OCI-M1 (cell line): Measurements from ENCODE around the gene ERC2.
"Not testable (repeated sequence)": the region's sequence is repeated elsewhere in the genome, so short reads cannot be mapped to it uniquely, and the experiment has no call there.

Experiments used
- DNase-seq: peaks from one replicate; lab custom pipeline; 2025; lab: John Stamatoyannopoulos, UW

The ERC2 gene

DNA sequence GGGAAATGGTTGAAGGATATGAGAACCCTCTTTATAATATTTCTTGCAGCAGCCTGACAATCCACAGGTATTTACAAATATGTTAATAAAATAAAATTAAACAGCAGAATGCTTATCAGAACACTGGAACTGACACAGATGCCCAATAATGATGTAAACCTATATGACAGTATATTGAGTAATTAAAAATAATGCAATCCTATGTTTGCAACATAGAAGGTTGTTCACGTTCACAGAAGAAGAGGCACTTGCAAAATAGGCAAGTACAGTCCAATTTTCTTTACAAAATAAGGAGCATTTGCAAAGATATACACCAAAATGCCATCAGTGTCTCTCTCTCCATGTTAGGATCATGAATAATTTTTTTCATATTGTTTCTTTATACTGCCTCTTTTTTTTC, 584.2 kb downstream of the ERC2 start:
- no peak for DNase-seq

DNA sequence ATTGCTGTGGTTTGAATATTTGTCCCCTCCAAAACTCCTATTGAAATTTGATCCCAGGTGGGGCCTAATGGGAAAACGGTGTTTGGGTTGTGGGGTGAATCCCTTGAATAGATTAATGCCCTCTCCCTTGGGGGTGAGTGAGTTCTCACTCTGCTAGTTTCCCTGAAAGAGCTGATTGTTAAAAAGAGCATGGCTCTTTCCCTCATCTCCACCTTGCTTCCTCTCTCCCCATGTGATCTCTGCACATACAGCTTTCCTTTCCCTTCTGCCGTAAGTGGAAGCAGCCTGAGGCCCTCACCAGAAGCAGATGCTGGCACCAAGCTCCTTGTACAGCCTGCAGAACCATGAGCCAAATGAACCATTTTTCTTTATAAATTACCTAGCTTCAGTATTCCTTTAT, 586.3 kb downstream of the ERC2 start:
- no peak for DNase-seq

DNA sequence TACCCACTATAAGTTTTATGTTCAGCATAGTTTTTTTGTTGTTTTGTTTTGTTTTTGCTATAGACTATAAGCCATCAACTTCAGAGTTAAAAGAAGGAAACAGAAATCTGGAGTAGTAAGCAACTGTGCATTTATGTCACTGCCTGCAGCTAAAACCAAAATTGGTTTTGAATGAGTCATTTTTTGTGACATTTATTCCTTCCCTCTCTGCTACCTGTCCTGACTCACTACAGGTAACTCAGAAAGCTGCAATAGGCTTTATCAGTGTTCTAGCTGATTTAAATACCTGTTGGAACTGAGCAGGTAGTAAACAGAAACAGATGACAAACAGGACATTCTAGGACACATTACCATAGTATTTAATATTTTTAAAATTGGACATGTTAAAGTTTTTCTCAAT, 587.9 kb downstream of the ERC2 start:
- no peak for DNase-seq

DNA sequence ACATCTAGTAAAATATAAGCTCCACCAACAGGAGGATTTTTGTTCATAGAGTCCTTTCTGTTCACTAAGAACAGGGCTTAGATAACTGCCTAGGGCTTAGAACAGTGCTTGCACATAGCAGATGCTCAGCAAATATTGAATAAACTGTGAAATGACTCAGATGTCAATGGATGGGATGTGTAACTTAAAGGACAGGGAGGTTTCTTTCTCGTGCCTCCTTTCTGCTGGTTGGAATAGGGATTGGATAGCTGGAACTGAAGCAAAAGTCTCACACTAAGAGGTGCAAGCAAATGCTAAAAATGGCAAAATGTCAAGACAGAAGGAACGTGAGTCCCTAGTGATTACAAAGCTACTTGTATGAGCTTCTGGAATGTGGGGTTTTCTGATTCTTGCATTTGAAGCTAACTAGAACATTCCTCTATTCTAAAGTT, 588.4 kb downstream of the ERC2 start:
- no peak for DNase-seq

DNA sequence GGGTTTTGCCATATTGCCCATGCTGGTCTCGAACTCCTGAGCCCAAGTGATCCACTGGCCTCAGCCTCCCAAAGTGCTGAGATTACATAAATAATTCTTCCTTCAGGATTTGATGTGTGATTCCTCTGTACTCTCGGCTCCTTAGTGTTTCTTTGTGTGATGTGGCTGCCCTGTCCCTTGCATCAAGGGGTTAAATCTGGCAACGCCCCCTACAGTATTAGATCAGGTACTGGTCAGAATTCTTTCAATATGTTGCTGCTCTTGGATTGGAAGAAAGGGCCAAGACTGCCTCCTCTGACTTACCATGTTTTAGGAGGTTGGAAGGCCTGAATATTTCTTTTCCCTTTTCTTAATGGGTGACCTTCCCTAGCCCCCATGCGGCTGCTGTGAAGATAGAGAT, 590.6 kb downstream of the ERC2 start:
- DNase-seq = no peak

DNA sequence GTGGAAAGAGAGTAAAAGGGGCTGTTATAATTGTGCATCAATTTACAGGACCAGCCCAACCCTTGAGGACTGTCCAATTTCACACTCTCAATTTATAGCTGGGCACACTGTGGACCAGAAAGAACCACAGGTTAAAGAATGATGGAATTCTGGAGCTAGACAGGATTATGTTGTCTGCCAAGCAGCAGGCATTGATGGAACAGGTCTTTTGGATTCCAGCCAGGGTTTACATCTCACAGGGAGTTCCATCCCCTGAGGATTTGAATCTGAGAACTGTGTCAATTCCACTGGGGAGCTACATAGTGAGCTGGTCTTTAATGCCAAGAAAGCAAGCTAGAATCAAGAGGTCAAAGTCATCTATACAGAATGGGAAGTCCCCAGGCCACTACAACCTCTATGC, 591.7 kb downstream of the ERC2 start:
- no peak for DNase-seq

DNA sequence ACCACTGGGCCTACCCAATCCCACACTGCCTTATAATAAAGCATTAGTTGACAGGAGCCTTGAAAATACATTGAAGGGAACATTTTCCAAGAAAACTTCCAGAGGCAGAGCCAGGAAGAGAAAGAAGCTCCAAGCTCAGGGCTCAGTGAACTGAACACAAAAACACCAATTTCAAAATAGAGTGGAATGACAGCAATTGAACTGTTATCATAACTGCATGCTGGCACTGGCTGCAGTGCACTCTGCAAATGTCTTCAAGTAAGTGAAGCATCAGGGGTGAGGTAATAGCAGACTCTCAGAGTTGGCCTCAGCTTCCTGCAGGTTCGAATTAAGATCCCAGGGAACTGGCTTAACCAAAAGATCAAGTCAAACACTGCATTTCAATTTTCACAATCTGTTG, 593.2 kb downstream of the ERC2 start:
- DNase-seq = no peak

DNA sequence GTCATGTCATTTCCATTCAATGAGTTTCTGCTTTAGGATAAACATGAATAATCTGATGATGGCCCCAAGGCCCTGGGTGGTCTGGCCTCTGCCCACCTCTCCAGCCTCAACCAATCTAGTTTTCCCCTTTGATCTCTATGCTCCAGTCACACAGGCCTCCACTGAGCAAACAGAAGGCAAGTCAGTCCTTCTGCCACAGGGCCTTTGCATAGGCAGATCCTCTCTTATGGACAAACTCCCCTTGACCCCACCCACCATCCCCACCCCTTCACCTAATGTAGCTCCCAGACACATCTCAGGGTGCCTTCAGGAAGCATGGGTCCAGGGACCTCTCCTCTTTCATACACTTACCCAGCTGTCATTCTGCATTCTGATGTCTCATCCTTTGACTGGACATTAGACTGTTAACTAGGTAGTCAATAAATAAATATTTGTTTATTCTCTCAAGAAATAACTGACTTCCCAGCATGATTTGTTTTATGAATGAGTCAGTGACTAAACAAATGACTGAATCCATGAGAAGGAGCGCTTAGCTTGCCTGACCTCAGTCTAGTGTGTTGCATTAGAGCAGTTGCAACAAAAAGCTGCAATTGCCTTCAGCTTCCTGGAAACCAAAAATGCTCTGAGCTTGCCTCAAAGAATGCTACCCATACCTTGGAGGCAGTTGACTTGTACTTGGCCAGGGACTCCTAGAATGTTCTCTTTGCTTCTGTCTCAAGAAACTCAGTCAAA, 594.6 kb downstream of the ERC2 start:
- DNase-seq = no peak

DNA sequence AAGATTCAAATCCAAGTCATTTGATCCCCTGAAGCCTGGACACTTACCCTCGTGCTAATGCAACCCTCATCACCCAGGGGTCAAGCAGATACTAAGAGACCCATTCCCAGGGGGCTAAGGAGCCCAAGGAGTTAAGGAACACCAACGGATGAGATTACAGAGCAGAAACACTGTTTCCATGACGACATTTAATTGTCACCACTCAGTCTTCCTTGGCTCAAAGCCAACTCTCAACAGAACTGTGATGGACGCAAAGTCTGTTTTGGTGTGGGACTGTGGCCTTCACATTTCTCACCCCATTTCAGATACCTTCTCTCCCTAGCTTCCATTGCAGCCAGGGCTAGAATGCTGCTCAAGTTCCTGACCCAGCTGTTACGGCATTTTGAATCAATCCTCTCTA, 597.7 kb downstream of the ERC2 start:
- DNase-seq = no peak

DNA sequence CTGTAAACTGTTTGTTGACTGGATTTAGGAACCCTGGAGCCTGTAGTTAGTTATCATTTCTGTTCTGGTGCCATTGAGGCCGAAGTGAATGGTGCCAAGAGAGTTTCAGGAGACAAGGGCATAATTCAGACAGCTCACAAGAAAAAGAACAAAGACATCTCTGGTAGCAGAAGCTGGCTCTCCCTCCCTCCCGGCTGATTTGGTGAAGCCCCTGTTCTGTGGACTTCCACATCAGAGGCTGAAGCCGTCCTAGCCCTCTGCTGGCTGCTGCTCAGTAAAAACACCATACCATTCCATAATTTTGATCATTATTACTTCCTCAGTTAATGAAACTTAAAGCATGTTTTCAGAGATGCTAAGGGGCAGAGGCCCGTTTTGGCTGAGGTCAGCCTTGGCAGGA, 599.9 kb downstream of the ERC2 start:
- DNase-seq = no peak

DNA sequence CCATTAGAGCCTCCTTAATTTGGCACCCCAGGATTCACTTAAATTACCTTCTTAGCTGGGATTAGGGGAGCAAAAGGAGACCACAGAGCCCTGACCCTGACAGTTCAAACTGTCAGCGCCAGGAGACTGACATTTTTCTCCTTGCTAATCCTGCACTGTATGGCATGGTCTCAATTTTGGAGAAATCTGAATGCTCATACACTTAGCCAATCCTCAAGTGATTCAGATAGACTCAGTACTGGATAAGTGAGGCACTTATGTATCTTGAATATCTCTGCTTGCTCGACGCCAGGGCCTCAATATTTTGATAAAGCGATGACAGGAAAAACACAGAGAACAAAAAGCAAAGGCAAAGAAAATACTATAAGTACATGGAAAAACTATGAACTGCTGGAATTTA, 605.2 kb downstream of the ERC2 start:
- DNase-seq = no peak

DNA sequence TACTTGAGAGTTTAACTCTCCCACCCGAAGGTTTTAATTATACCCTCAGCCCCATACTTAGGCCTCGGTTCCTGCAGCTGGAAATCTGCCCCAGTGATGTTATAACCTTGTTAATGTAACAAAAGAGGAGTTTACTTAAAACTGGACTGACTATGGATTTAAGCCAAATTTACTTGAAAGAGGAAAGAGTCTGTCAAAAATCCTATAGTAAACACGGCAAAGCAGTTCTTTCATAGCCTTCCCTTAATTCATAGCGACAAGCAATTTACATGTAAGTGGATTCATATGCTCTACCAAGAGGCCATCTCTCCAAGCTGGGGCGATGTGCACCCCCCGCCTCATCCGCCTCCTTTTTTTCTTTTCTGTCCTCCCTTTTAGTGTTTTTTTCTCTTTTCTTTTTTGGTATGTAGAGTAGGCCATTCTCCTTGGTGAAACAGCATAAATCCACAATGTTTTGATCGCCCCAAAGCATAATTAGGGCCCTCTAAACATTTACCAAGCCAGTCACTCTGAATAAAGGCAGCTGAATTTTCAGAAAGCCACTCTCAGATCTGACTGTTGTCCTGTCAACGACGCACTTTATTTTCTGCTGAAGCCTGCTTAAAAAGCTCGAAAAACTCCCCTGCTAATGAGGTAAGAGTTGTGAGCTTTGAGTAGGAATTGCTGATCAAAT, 608.1 kb downstream of the ERC2 start:
- no peak for DNase-seq

DNA sequence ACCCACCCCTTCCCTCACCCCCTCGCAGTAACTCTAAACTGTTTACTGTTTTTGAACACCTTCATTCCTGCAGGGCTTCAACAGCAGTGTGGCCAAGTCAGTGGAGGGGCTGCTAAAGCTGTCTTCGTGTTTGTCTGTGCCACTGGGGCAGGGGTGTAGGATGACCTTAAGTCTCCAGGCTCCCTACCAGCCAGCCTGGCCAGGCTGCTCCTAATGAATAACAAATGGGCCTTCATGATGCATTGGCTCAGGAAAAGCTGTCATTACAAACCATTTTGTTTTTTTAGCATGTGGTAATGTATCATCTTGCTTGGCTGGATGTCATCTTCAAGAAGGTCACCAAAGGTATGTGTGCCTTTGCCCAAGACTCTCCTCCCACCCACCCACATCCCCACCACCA, 609.0 kb downstream of the ERC2 start:
- no peak for DNase-seq

DNA sequence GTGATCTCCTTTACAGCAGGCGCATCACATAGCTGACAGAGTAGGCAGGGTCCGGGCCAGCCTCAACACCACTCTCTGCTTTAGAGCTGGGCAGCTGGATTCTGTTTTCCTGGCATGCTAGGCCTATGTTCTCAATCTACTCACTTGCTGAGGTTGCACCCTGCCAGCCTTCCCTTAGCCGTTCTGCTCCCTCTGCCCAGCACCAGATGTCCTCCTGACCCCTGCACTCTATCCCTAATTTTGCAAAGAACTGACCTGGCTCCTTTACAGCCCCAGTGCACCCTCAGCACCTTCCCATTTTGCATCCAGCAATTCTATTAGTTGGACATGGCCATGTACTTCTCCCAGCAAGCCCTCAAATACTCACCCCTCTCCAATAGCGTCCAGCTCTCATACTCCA, 609.5 kb downstream of the ERC2 start:
- no peak for DNase-seq

DNA sequence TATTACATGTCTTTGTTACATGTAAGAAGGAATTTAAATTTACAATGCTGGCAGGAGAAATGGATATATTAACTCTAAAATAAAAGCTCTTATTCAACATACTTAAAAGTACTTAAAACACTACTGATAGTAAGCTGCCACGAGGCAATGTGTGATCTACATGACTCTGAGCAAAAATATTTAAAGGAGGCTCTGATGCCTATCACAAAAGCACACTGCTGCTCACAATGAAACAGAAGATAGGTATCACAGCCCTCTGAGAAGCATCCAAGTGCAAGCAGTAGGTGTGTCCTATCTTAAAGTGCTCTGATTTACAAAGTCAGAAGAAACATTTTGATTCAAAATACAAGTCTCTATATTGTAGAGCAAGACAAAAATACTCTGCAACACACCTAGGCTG, 610.0 kb downstream of the ERC2 start:
- no peak for DNase-seq

DNA sequence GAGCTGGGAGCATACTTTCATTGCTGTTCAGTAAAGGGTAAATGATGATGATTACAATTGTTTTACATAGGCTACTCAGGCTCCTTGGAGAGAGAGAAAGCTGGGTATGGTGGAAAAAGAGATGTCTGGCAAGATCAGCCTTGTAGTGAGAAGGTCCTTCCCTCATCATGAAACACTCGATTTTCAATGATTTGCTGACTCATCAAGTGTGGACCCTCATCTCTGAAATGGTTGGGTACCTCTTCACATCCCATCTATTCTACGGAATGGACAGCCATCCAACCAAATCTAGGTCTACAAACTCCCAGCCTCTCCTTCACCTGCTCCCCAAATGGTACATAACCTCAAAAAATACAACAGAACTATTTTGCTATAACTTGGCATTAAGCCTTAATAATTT, 610.6 kb downstream of the ERC2 start:
- no peak for DNase-seq

DNA sequence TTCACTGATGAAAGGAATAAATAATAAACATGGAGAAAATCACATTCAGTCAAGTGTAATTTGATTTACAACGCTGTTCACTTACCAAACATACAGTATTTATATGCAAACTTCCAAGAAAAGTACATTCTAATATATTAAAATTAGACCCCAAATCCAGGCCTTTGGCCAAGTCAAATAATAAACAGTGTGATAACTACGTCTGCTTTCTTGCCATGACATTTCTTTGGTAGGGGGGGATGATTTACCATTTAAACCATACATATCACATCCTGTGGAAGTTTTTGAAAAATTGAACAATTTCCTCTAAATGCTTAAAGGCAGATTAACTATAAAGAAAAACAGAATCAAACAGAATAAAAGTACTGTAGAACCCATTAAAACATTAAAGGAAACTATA, 613.0 kb downstream of the ERC2 start:
- DNase-seq = no peak

DNA sequence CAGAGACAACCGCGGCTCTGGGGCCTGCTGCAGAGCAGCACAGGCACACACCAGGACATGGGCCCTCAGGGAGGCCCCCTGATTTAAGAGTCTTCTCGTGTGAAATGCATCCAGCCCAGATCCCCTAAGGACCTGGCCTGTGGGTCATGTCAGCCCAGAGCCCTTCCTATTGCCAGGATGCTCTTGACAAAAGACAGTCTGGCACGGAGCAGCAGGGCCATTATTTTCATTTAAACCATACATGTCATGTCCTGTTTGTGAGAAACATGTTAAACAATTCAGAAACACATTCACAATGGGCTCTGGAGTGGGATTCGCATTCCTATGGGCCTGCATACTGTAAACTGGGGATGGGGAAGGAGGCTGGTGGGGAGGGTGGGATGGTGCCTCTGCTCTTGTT, 613.8 kb downstream of the ERC2 start:
- DNase-seq = no peak

DNA sequence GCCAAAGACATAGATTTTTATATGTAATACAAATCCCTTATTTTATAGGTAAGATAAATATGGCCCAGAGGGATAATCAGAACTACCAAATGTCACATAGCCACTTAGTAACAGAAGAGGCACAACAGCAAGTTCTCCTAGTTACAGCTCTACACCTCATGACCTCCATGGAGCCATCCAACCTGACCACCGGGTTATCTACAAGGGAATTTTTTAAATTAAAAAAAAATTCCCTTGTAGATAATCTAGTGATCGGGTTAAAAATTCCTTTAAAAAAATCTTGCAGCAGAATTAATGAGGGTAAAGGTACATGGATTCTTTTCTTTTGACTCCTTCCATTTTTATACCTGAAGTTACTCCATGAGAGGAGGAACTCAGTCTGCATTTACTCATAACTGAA, 615.9 kb downstream of the ERC2 start:
- DNase-seq = no peak

DNA sequence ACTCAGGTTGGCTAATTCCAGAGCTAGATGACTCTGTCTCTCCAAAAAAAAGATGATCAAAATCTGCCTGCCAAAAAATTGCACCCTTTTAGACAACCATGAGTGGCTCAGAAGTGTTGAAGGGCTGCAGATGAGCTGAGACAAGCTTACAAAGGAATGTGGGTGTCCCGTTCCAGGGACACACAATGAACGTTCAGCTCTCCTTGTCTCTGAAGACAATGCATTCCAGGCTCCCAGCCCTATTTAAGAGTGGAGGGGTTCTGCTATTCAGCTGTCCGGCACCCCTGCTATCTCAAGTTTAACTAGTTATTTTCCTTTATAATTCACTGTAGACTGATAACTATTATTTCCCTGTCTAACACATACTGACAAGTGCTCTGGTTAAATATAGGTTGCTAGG, 626.1 kb downstream of the ERC2 start:
- DNase-seq = no peak

DNA sequence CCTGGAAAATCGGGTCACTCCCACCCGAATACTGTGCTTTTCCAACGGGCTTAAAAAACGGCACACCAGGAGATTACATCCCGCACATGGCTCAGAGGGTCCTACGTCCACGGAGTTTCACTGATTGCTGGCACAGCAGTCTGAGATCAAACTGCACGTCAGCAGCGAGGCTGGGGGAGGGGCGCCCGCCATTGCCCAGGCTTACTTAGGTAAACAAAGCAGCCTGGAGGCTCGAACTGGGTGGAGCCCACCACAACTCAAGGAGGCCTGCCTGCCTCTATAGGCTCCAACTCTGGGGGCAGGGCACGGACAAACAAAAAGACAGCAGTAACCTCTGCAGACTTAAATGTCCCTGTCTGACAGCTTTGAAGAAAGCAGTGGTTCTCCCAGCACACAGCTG, 636.4 kb downstream of the ERC2 start:
- not testable (repeated sequence) for DNase-seq

DNA sequence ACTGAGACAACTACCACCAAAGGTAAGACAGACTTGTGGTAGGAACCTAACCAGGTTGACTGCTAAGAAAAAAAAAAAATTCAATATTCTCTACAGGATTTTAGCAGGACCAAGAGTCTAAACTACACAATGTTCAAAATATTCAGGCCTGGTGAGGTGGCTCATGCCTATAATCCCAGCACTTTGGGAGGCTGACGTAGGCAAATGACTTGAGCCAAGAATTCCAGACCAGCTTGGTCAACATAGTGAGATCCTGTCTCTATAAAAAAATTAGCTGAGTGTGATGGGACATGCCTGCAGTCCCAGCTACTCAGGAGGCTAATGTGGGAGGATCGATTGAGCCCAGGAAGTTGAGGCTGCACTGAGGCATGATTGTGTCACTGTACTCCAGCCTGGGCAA, 639.6 kb downstream of the ERC2 start:
- DNase-seq = no peak

DNA sequence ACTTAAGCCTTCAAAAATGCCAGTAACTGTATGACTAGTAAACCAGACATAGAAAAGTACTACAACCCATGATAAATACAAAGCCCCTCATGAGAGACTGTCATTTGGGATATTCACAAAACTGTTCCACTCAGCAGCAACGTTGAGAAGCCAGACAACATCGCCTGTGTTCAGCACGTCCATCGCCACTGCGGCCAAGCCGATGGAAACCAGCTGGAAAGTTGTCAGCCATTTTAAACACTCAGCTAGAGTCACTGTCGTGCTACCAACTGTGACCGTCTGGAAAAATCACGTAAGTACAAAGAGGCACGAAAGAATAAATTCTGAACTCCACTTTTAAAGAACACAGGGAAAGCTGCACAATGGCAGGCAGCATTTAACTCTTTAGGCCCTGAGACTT, 640.5 kb downstream of the ERC2 start:
- no peak for DNase-seq
